ENCODE data around the gene PPEF1. TPM values are rescaled to one million over a fixed set of nuclear protein-coding genes. Genes with fewer than 3 reads are reported as not detected.

PPEF1 gene
- total and polyA plus RNA-seq, 2 of the 8 experiments (the other 6 are each of a cell fraction or from before 2014, with no cell fraction given) = 0.08 to 0.30 TPM

GRCh38 chrX:18856645-18856997, 149.2 kb downstream of the PPEF1 start:
- no peak overlapping the region for H3K14ac ChIP-seq (ENCODE audit: insufficient read length)
- no peaks in the 10 kb centered on the region for H3K4me1 ChIP-seq (replicated peaks in 1 of 4; ENCODE audit: control insufficient read depth in 3 of 4, insufficient read depth in 4 of 4, low read length in 3 of 4)
- no peak overlapping the region for H3K56ac ChIP-seq (replicated peaks; ENCODE audit: insufficient read length, low read depth, low read length)
- CTCF ChIA-PET (ENCODE audit: partially characterized antibody) = no interaction called here
- no peak for DNase-seq (ENCODE audit: low read depth in 1 of 2, low spot score in 2 of 2)
- no peak overlapping the region for H3K27ac ChIP-seq (ENCODE audit: low read depth, low read length)
- no peak overlapping the region for H4K91ac ChIP-seq (replicated peaks; ENCODE audit: insufficient read length, low read length)
- H3K79me1 ChIP-seq (ENCODE audit: low read depth, low read length) = no peaks in the 10 kb centered on the region
- no peak overlapping the region for H3K4me2 ChIP-seq (ENCODE audit: insufficient read depth in 1 of 2, low read depth in 2 of 2, low read length in 2 of 2)
- H4K20me1 ChIP-seq (replicated peaks in 1 of 2; ENCODE audit: control insufficient read depth in 1 of 2, insufficient read depth in 2 of 2, low read length in 2 of 2) = no peaks in the 10 kb centered on the region
- FAIRE-seq = no peak
- no peak overlapping the region for H4K8ac ChIP-seq (ENCODE audit: extremely low read depth, insufficient read depth, low read length)
- H2BK5ac ChIP-seq (ENCODE audit: low read depth, low read length) = no peak overlapping the region
- H2AK5ac ChIP-seq (ENCODE audit: low read depth, low read length) = no peak overlapping the region
- no peak overlapping the region for H2BK12ac ChIP-seq (ENCODE audit: low read depth, low read length)
- no peak overlapping the region for H3K4me3 ChIP-seq (ENCODE audit: extremely low read depth in 1 of 4, insufficient read depth in 2 of 4, low read depth in 3 of 4, low read length in 4 of 4)
- no peaks in the 10 kb centered on the region for H3K23me2 ChIP-seq (ENCODE audit: low read depth, low read length)
- WGBS, 2 experiments (ENCODE audit: extremely low coverage in 1 of 2, insufficient coverage in 1 of 2, insufficient read length in 1 of 2, insufficient replicate concordance in 2 of 2, low coverage in 1 of 2, low lambda C conversion rate in 2 of 2, missing lambda C conversion rate in 1 of 2) = 100% methylated on average over 1 of the region's 1 CpG; no CpG with 5 or more reads in 1 of the 2 experiments
- H2BK15ac ChIP-seq (ENCODE audit: low read length) = no peak overlapping the region
- TF ChIP-seq SIX5 (IDR thresholded peaks at IDR 0.05; ENCODE audit: low read depth, low read length) = no peak
- no peak for TF ChIP-seq EZH2 (IDR thresholded peaks at IDR 0.05; ENCODE audit: low read depth, low read length, severe bottlenecking)
- TF ChIP-seq CHD2 (IDR thresholded peaks at IDR 0.05; ENCODE audit: low read length) = no peak
- TF ChIP-seq TAF1 (IDR thresholded peaks at IDR 0.05; ENCODE audit: low read depth, low read length) = no peak
- TF ChIP-seq TBP (IDR thresholded peaks at IDR 0.05; ENCODE audit: low read depth, low read length) = no peak
- TF ChIP-seq NANOG (IDR thresholded peaks at IDR 0.05; ENCODE audit: insufficient read depth, low read depth, low read length, poor library complexity, severe bottlenecking) = no peak
- TF ChIP-seq EGR1 (IDR thresholded peaks at IDR 0.05; ENCODE audit: borderline replicate concordance, low read depth, low read length) = no peak
- H3K4ac ChIP-seq (replicated peaks; ENCODE audit: insufficient read length, low read depth, low read length) = no peak overlapping the region
- H3K23ac ChIP-seq (ENCODE audit: insufficient read length) = no peak overlapping the region
- POLR2A ChIA-PET (ENCODE audit: partially characterized antibody) = no interaction called here
- H3K18ac ChIP-seq (ENCODE audit: extremely low read depth, low read length) = no peak overlapping the region
- H3K9ac ChIP-seq (replicated peaks in 1 of 4; ENCODE audit: extremely low read depth in 1 of 4, low read depth in 3 of 4, low read length in 3 of 4) = no peak overlapping the region
- H2AFZ ChIP-seq (ENCODE audit: low read length) = no peak overlapping the region
- H4K5ac ChIP-seq (ENCODE audit: insufficient read length, low read depth, low read length) = no peak overlapping the region
- no peaks in the 10 kb centered on the region for H3K27me3 ChIP-seq (replicated peaks in 1 of 4; ENCODE audit: control insufficient read depth in 3 of 4, extremely low read depth in 1 of 4, insufficient read depth in 3 of 4, low read length in 3 of 4)
- H2BK120ac ChIP-seq (replicated peaks; ENCODE audit: low read depth, low read length) = no peak overlapping the region
- H3K9me3 ChIP-seq (ENCODE audit: insufficient read depth in 2 of 2, low read depth in 1 of 2, low read length in 1 of 2) = no peaks in the 10 kb centered on the region
- H2BK20ac ChIP-seq (ENCODE audit: low read length) = no peak overlapping the region
- no peaks in the 10 kb centered on the region for H3K36me3 ChIP-seq (ENCODE audit: control insufficient read depth in 2 of 4, insufficient read depth in 4 of 4, low read length in 3 of 4)
- H3K79me2 ChIP-seq (ENCODE audit: control insufficient read depth in 1 of 2, insufficient read depth in 2 of 2, low read length in 2 of 2) = no peaks in the 10 kb centered on the region

All from H1 (cell line).